GM18868 (cell line): ENCODE data around the gene COL6A2.
"Not testable (repeated sequence)": the region's sequence is repeated elsewhere in the genome, so short reads cannot be mapped to it uniquely, and the experiment has no call there.

ENCODE experiments used
- ATAC-seq: cut with Tn5 transposase; IDR thresholded peaks from one replicate; pipeline ENCODE4 v1.9.1; 2021; ENCODE audit warnings: mild to moderate bottlenecking, moderate library complexity; ENCODE audit not compliant: unreplicated experiment

Gene COL6A2

DNA sequence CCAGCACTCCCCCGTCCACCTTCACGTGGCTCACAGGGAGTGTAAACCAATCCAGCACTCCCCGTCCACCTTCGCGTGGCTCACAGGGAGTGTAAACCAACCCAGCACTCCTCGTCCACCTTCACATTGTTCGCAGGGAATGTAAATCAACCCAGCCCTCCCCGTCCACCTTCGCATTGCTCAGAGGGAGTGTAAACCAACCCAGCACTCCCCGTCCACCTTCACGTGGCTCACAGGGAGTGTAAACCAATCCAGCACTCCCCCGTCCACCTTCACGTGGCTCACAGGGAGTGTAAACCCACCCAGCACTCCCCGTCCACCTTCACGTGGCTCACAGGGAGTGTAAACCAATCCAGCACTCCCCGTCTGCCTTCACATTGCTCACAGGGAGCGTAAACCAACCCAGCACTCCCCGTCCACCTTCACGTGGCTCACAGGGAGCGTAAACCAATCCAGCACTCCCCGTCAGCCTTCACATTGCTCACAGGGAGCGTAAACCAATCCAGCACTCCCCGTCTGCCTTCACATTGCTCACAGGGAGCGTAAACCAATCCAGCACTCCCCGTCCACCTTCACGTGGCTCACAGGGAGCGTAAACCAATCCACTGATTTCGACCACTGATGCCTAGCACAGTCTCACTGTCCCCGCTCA is 42.6 kb downstream of the COL6A2 start:
- not testable (repeated sequence) for ATAC-seq

DNA sequence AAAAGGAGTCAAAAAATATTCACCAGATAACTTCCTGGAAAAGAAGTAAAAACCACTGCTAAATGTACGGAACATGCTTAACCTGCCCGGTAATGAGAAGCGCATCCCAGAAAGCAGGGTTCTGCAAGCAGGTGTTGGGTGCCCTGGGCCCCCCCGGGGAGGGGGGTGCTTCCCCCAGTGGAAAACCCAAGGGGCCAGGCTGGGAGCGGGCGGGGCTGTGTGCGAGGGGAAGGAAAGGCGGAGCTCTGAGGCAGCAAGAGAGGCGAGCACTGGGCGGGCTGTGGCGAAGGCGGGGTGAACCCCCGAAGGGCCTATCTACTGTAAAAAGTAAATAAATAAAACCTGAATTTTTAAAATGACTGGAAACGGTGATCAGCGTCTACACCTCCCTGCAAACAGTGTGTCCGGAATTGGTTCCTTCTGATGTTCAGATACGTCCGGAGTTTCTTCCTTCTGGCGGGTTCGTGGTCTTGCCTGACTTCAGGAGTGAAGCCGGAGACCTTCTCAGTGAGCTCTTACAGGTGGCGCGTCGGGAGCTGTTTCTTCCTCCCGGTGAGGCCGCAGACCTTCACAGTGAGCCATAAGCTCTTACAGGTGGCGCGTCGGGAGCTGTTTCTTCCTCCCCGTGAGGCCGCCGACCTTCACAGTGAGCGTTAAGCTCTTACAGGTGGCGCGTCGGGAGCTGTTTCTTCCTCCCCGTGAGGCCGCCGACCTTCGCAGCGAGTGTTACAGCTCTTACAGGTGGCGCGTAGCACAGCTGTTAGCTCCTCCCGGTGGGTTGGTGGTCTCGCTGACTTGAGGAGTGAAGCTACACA is 44.1 kb downstream of the COL6A2 start:
- ATAC-seq: no peak

- no peak for ATAC-seq
Measured at GRCh38 chr21:46142582-46143473, 44.9 kb downstream of the COL6A2 start.

DNA sequence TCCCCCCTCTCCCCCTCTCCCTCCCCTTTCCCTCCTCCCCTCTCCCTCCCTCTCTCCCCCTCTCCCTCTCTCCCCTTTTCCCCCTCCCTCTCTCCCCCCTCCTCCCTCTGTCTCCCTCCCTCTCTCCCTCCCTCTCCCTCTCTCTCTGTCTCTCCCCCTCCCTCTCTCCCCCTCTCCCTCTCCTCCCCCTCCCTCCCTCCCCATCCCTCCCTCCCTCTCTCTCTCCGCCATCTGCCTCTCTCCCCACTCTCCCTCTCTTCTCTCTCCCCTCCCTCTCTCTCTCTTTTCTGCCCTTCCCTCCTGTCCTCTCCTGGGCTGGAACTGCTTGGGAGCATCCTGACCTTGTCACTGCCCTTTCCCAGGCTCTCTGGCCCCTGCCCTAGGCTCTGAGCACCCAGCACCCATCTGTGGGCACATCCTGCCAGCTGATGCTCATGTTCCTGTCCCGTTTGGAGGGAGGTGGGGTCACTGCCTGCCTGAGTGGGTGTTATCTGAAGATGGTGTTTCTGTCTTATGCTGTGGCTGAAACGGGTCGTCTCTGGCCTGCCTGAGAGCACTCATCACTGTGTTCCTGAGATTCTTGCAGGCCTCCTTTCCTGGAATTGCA is 46.7 kb downstream of the COL6A2 start:
- ATAC-seq: no peak

- ATAC-seq: no peak
Measured at GRCh38 chr21:46145159-46145839, 47.4 kb downstream of the COL6A2 start.

GRCh38 chr21:46145840-46146691 is 48.2 kb downstream of the COL6A2 start:
- ATAC-seq: no peak

- no peak for ATAC-seq
Measured at GRCh38 chr21:46146856-46147255, 48.9 kb downstream of the COL6A2 start.

- ATAC-seq: not testable (repeated sequence)
Measured at GRCh38 chr21:46147429-46147828, 49.5 kb downstream of the COL6A2 start.

GRCh38 chr21:46148106-46148505 is 50.2 kb downstream of the COL6A2 start:
- ATAC-seq: no peak

DNA sequence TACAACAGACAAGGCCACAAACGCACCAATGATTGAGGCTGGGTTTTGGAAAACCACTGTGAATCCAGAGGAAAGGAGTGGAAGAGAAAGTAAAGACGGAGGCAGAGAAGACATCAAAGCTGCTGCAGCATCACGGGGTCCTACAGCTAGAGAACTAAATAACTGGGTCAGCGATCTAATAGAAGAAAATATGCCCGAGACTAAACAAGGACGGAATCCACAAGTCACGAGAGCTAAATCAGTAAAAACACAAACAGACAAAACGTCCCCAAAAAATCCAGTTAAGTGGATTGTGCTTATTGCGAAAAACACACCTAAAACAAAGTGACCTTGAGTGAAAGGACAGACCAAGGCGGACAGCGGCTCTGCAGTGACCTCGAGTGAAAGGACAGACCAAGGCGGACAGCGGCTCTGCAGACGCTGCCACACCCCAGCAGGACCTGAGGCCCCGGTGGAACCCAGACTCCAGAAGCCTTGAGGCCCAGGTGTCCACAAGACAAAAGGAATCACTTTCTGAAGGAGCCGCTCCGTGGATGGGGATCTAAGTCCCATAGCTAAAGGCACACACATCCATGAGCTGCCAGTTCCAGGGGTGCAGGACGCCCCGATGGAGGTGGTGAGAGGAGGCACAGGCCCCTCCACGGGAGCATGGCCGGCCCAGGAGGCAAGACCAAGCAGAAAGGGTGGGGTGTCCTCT is 51.4 kb downstream of the COL6A2 start:
- no peak for ATAC-seq

DNA sequence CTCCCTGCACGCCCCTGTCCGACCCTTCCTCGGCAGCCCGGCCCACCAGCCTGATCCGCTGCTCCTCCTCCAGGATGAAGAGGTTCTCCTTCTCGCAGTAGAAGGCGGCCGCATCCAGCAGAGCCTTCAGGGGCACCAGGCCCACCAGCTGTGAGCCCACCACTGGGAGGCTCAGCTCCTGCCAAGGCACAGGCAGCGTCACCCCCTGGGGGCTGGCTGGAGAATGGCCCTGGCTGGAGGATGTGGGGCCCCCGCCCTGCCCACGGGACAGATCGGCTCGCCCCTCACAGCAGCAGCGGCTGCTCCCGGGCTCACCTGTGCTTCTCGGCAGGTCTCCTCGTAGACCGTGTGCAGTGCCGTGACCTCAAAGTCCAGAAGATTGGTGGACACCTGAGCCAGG is 52.2 kb downstream of the COL6A2 start:
- ATAC-seq: no peak

- no peak for ATAC-seq
Measured at GRCh38 chr21:46150491-46151121, 52.7 kb downstream of the COL6A2 start.

DNA sequence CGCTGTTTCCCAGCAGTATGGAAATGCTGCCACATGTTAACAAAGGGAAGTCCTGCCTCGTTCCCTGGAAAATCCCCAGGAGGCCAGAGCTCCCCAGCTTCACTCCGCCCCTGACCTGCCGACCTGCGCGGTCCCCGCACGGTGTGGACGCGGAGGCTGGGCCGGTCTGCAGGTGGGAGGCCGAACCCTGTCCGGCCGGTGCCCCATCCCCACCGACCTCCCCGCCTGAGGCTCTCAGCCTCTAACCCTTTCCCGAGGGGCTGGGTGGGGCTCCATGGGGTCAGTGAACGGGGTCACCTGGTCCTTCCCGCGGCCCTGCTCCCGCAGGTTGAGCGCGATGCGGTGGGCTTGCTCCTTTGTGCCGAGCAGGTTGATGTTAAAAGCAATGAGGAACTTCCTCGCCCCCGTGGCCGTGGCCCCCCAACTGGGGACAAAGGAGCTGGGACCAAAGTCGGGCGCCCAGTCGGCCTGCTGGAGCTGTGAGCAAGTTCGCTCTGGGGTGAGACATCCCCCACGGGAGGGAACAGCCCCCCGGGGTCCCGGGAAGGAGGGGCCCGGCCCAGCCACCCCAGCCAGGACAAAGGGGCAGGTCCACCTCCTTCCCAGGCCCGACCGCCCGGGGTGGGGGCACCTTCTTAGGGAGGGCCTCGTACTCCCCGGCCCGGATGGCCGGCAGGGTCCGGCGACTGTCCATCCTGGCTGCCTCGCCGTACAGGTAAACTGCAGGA is 53.5 kb downstream of the COL6A2 start:
- ATAC-seq: no peak

DNA sequence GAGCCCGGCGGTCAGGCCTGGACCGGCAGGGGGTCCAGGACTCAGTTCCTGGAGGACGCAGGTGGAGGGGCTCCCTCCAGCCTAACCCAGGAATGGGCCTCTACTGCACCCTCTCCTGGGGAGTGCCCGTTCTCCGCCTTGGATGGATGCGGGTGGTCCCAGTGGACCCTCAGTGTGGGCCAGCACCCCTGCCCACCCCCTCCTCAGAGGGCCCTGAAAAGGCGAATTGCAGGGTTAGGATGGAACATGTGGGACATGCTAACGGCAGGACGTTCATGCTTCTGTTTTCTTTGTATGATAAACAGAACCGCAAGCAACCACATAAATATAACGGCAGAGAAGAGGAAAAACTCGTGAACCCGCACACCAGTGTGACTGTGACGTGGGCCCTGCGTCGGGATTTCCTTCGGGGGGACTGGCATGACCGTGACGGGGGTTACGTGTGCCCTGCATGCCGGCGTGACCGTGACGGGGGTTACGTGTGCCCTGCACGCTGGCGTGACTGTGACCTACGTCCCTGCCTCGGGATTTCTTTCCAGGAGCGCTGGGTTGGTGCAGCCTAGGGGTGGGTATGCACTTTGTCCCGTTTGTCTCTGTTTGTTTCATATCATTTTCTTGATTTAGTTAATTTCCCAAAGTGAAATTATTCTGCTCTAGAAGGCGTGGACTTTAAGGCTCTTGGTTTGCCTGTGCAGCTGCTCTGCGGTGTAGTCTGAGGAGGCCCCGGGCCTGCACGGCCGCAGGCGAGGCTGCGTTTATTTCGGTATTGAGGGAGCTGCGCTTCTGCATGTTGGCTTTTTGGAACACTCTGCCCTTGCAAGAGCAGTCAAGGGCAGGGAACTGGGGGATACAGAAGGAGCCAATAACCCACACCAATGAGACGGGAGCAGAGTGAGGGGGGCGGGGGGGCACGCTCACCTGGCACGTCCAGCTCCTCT is 54.3 kb downstream of the COL6A2 start:
- ATAC-seq: no peak

DNA sequence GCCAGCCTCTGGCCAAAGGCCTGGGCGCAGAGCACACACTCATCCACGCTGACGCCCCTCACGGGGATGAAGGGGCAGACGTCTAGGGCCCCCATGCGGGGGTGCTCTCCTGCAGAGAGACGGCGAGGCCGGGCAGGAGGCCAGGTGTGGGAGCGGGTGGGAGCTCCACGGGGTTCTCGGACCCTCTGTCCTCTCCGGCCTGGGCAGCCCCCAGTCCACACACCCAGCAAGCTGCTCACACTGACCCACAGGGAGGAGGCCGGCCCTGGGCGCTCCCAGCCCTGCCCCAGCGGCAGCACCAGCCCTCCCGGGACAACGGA is 55.0 kb downstream of the COL6A2 start:
- no peak for ATAC-seq

DNA sequence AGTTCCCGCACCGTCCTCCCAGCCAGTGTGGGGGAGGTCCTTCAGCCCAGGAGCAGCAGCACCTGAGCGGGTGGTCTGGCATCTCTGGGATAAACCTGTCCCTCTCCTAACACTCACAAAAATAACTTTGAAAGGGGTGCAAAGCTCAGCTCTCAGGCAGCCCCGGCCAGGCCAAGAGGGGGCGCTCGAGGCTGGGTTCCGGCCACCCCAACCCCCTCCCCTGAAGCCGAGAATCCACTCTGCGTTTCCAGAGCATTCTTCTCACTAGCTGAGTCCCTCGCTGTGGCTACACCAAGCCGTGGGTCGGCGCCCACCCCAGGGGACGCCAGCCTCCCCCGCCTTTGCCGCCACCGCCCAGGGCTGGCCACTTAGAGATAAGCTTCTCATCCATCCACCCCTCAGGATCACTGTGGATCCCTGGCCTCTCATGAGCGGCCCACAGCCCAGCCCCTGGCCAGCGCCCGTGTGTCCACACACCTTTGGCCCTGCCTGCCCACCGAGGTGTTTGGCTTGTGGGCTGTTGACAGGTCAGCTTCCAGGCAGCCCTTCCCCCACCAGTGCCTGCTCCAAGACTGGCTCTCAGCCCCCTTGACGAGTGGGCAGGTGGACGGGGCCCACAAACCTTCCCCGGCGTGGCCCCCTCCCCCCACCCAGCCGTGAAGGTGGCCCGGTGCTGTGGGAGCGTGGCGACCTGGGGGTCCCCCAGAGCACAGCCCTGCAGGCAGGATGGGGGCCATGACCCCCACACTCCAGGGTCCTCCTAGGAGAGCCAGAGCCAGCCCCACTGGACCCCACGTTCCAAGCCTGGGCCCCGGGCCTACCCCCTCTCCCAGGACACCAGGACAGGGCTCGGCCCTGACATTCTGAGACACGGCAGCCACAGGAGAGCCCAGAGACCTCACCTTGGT is 55.6 kb downstream of the COL6A2 start:
- no peak for ATAC-seq
